ENCODE data around the gene CCDC148.

DNA sequence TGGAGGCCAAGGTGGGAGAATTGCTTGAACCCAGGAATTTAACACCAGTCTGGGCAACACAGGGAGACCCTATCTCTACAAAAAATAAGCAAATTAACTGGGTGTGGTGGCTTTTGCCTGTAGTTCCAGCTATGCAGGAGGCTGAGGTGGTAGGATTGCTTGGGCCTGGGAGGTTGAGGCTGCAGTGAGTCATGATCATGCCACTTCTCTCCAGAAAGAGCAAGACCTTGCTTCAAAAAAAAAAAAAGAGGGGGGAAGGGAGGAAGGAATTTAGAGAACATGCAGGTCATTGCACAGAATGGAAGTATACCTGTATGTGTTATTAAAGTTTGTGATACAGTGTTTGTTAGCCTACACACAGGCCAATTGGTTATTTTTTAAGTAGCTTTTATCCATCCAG, 26.0 kb upstream of the CCDC148 start:
- TF ChIP-seq POLR2A (IDR thresholded peaks at IDR 0.05; ENCODE audit: low read length) (no peak), GATA1 (IDR thresholded peaks at IDR 0.05; ENCODE audit: low read depth, low read length) (no peak)

Data from erythroblast (primary cell).